ENCODE measurements around the gene SCML1. TPM values are rescaled to one million over a fixed set of nuclear protein-coding genes. Genes with fewer than 3 reads are reported as not detected.

Gene SCML1
- total RNA-seq, 2 experiments from 2014 or later: not detected

DNA sequence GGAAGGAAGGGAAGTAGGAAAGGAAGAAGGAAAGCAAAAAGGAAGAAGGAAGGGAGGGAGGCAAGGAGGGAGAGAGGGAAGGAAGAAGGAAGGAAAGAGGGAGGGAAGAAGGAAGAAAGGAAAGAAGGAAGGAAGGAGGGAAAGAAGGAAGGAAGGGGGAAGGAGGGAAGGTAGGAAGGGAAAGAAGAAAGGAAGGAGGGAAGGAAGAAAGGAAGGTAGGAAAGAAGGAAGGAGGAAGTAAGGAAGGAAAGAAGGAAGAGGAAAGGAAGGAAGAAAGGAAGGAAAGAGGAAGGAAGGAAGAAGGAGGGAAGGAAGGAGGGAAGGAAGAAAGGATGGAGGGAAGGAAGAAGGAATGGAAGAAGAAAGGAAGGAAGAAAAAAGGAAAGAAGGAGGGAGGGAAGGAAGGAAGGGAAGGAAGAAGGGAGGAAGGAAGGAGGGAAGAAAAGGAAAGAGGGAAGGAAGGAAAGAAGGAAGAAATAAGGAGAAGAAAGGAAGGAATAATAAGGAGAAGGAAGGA is 18.6 kb upstream of the SCML1 start:
- Histone ChIP-seq H3K4me3 (ENCODE audit: low read depth, low read length, poor library complexity, severe bottlenecking) (no peak overlapping the region), H3K9me2 (ENCODE audit: insufficient read depth, low read length) (no peaks in the 10 kb centered on the region), H3K4me1 (ENCODE audit: insufficient read depth, low read length, poor library complexity, severe bottlenecking) (no peaks in the 10 kb centered on the region), H3K79me2 (ENCODE audit: insufficient read depth, low read depth, low read length) (no peaks in the 10 kb centered on the region), H2AFZ (ENCODE audit: low read length) (no peak overlapping the region), H3K27ac (ENCODE audit: low read depth, low read length, poor library complexity, severe bottlenecking) (no peak overlapping the region), H3K4me2 (ENCODE audit: low read length) (no peak overlapping the region), H4K20me1 (ENCODE audit: insufficient read depth, low read length) (no peaks in the 10 kb centered on the region), H3K36me3 (ENCODE audit: insufficient read depth, low read length) (no peaks in the 10 kb centered on the region), H3K9me3 (ENCODE audit: low read length) (no peaks in the 10 kb centered on the region)
- CTCF ChIA-PET (ENCODE audit: unreplicated experiment): no interaction called here
- intact Hi-C loops (cut with micrococcal nuclease; ENCODE audit: unreplicated experiment): no loop called here
- no TSS peak for BruUV-seq (replicated peaks)
- no peak for TF ChIP-seq EZH2phosphoT487 (IDR thresholded peaks at IDR 0.05; ENCODE audit: borderline replicate concordance, low read depth, low read length)
- TF ChIP-seq, protein P1, sequence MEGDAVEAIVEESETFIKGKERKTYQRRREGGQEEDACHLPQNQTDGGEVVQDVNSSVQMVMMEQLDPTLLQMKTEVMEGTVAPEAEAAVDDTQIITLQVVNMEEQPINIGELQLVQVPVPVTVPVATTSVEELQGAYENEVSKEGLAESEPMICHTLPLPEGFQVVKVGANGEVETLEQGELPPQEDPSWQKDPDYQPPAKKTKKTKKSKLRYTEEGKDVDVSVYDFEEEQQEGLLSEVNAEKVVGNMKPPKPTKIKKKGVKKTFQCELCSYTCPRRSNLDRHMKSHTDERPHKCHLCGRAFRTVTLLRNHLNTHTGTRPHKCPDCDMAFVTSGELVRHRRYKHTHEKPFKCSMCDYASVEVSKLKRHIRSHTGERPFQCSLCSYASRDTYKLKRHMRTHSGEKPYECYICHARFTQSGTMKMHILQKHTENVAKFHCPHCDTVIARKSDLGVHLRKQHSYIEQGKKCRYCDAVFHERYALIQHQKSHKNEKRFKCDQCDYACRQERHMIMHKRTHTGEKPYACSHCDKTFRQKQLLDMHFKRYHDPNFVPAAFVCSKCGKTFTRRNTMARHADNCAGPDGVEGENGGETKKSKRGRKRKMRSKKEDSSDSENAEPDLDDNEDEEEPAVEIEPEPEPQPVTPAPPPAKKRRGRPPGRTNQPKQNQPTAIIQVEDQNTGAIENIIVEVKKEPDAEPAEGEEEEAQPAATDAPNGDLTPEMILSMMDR (conservative IDR thresholded peaks at IDR 0.05; ENCODE audit: low read length): no peak
- POLR2A ChIA-PET: no interaction called here
- no peak for DNase-seq (ENCODE audit: low spot score)

DNA sequence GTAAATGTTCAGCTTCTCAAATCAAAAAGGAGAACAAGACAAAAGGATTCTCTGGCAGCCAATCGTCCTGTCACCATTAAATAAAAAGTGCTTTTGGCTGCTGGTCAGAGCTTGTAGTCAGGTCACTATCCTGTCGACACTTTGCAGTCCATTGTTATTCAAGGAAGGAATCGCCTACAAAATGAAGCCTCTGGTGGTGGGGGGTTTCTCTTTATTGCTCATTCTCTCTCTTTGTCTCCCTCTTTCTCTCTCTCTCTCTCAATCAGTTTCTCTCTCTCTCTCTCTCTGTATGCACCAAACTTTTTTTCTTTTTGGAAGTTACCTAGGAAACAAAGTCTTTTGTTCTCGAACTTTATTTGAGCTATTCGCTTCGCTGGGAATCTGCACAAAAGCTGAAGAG is 17.6 kb upstream of the SCML1 start:
- BruUV-seq (replicated peaks): no TSS peak

DNA sequence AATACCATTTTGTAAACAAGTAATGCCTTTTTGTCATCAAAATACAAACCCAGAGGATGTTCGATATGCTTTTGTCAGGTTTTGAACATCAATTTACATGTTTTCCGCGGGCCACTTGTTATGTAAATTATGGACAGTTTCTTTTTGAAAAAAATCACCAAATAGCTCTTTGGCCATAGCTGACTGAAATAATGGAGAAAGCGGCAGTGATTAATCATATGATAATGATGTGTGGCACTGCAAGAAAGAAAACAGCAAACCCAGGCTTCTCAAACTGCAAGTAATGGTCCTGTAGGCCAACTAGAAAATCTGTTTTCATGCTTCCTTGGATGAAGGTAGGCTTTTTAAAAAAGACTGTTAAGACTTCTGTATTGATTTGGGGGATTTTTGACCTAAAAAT is 15.6 kb upstream of the SCML1 start:
- DNase-seq (ENCODE audit: low spot score): no peak
- Histone ChIP-seq H3K27ac (ENCODE audit: low read depth, low read length, poor library complexity, severe bottlenecking) (no peak overlapping the region), H3K79me2 (ENCODE audit: insufficient read depth, low read depth, low read length) (no peaks in the 10 kb centered on the region), H3K4me1 (ENCODE audit: insufficient read depth, low read length, poor library complexity, severe bottlenecking) (no peaks in the 10 kb centered on the region), H3K4me2 (ENCODE audit: low read length) (no peak overlapping the region), H3K9me3 (ENCODE audit: low read length) (no peaks in the 10 kb centered on the region), H4K20me1 (ENCODE audit: insufficient read depth, low read length) (no peaks in the 10 kb centered on the region), H3K36me3 (ENCODE audit: insufficient read depth, low read length) (no peaks in the 10 kb centered on the region), H3K9me2 (ENCODE audit: insufficient read depth, low read length) (no peaks in the 10 kb centered on the region), H3K4me3 (ENCODE audit: low read depth, low read length, poor library complexity, severe bottlenecking) (no peak overlapping the region), H2AFZ (ENCODE audit: low read length) (no peak overlapping the region)
- TF ChIP-seq, protein P1 (conservative IDR thresholded peaks at IDR 0.05; ENCODE audit: low read length): no peak
- TF ChIP-seq EZH2phosphoT487 (IDR thresholded peaks at IDR 0.05; ENCODE audit: borderline replicate concordance, low read depth, low read length): no peak
- intact Hi-C loops (cut with micrococcal nuclease; ENCODE audit: unreplicated experiment): no loop called here
- ChIA-PET POLR2A (no interaction called here), CTCF (ENCODE audit: unreplicated experiment) (no interaction called here)
- BruUV-seq (replicated peaks): no TSS peak

More for the DNA sequence above, 17.6 kb upstream of the SCML1 start:
- no peak overlapping the region for H3K4me3 ChIP-seq (ENCODE audit: low read depth, low read length, poor library complexity, severe bottlenecking)
- POLR2A ChIA-PET: no interaction called here
- TF ChIP-seq, protein P1 (conservative IDR thresholded peaks at IDR 0.05; ENCODE audit: low read length): no peak
- TF ChIP-seq EZH2phosphoT487 (IDR thresholded peaks at IDR 0.05; ENCODE audit: borderline replicate concordance, low read depth, low read length): no peak
- H2AFZ ChIP-seq (ENCODE audit: low read length): no peak overlapping the region
- CTCF ChIA-PET (ENCODE audit: unreplicated experiment): no interaction called here
- H3K9me2 ChIP-seq (ENCODE audit: insufficient read depth, low read length): no peaks in the 10 kb centered on the region
- no peaks in the 10 kb centered on the region for H3K79me2 ChIP-seq (ENCODE audit: insufficient read depth, low read depth, low read length)
- no peak for DNase-seq (ENCODE audit: low spot score)
- no peaks in the 10 kb centered on the region for H3K36me3 ChIP-seq (ENCODE audit: insufficient read depth, low read length)
- H3K4me1 ChIP-seq (ENCODE audit: insufficient read depth, low read length, poor library complexity, severe bottlenecking): no peaks in the 10 kb centered on the region
- no peaks in the 10 kb centered on the region for H4K20me1 ChIP-seq (ENCODE audit: insufficient read depth, low read length)
- no peak overlapping the region for H3K4me2 ChIP-seq (ENCODE audit: low read length)
- H3K27ac ChIP-seq (ENCODE audit: low read depth, low read length, poor library complexity, severe bottlenecking): no peak overlapping the region
- intact Hi-C loops (cut with micrococcal nuclease; ENCODE audit: unreplicated experiment): no loop called here
- no peaks in the 10 kb centered on the region for H3K9me3 ChIP-seq (ENCODE audit: low read length)

Measured in OCI-LY7 (cell line).